HAP-1 (cell line): ENCODE results near the gene CTNNB1.

ENCODE experiments used
- DNase-seq, 2 experiments: peaks; one replicate each; pipeline ENCODE4 v3.0.0-alpha.2; 2016 to 2020; ENCODE audit warnings: low spot score in 2 of 2
- H3K27me3 ChIP-seq: fragments of 250-450 bp; sonication (Bioruptor Pico); 2 replicates; pipeline ENCODE4 v1.5.1; 2020; ENCODE audit warnings: low read depth, mild to moderate bottlenecking, moderate library complexity
- H3K36me3 ChIP-seq: fragments of 250-450 bp; sonication (Bioruptor Pico); replicated peaks from 2 replicates; pipeline ENCODE4 v1.5.1; 2020; ENCODE audit warnings: mild to moderate bottlenecking
- H3K4me1 ChIP-seq: fragments of 250-450 bp; sonication (Bioruptor Pico); 2 replicates; pipeline ENCODE4 v1.5.1; 2020; ENCODE audit warnings: mild to moderate bottlenecking
- H3K4me3 ChIP-seq: fragments of 250-450 bp; sonication (Bioruptor Pico); 2 replicates; pipeline ENCODE4 v1.5.1; 2020; ENCODE audit warnings: mild to moderate bottlenecking, moderate library complexity
- H3K9me3 ChIP-seq: fragments of 250-450 bp; sonication (Bioruptor Pico); 2 replicates; pipeline ENCODE4 v1.5.1; 2020; ENCODE audit warnings: mild to moderate bottlenecking, moderate library complexity
- in situ Hi-C: fragments of 300-500 bp; cut with MboI; formaldehyde crosslinking; loops from 3 replicates; pipeline ENCODE4 v1.14.3; 2020; ENCODE audit warnings: low sequenced_read_pairs, inconsistent platforms, mixed read lengths

The CTNNB1 gene

GRCh38 chr3:41178576-41178975 is 20.7 kb upstream of the CTNNB1 start:
- DNase-seq, result no peak
- Histone ChIP-seq H3K27me3 (0 out of 2 replicates have a peak, but pooled peaks cover 4% of the 10 kb centered on the region), H3K9me3 (no peaks in the 10 kb centered on the region), H3K4me1 (no peaks in the 10 kb centered on the region), H3K4me3 (no peak overlapping the region), H3K36me3 (no peaks in the 10 kb centered on the region)
- in situ Hi-C loops, result no loop called here

- in situ Hi-C loops, result no loop called here
- Histone ChIP-seq H3K36me3 (no peaks in the 10 kb centered on the region), H3K4me3 (no peak overlapping the region), H3K27me3 (0 out of 2 replicates have a peak, but pooled peaks cover 4% of the 10 kb centered on the region), H3K4me1 (no peaks in the 10 kb centered on the region), H3K9me3 (no peaks in the 10 kb centered on the region)
- no peak for DNase-seq
These were observed 18.9 kb upstream of the CTNNB1 start for GRCh38 chr3:41180396-41180795.

- Histone ChIP-seq H3K27me3 (0 out of 2 replicates have a peak, but pooled peaks cover 7% of the 10 kb centered on the region), H3K4me1 (no peaks in the 10 kb centered on the region), H3K4me3 (no peak overlapping the region), H3K36me3 (no peaks in the 10 kb centered on the region), H3K9me3 (no peaks in the 10 kb centered on the region)
- in situ Hi-C loops, result no loop called here
- DNase-seq, result no peak
These were observed 16.7 kb upstream of the CTNNB1 start for GRCh38 chr3:41182504-41183059.

- no peaks in the 10 kb centered on the region for H3K4me1 ChIP-seq
- in situ Hi-C loops, result no loop called here
- no peaks in the 10 kb centered on the region for H3K36me3 ChIP-seq
- no peak overlapping the region for H3K4me3 ChIP-seq
- no peak for DNase-seq
- H3K27me3 ChIP-seq, result 0 out of 2 replicates have a peak, but pooled peaks cover 7% of the 10 kb centered on the region
- H3K9me3 ChIP-seq, result no peaks in the 10 kb centered on the region
These were observed 14.9 kb upstream of the CTNNB1 start for GRCh38 chr3:41184394-41184793.

- Histone ChIP-seq H3K36me3 (no peaks in the 10 kb centered on the region), H3K9me3 (no peaks in the 10 kb centered on the region), H3K4me3 (no peak overlapping the region), H3K4me1 (no peaks in the 10 kb centered on the region), H3K27me3 (peaks cover 8% of the 10 kb centered on the region; the same call in 1 of the 2 replicates)
- in situ Hi-C loops, result no loop called here
- no peak for DNase-seq
These were observed 13.0 kb upstream of the CTNNB1 start for GRCh38 chr3:41186297-41186696.

GRCh38 chr3:41188306-41188705 is 11.0 kb upstream of the CTNNB1 start:
- DNase-seq, result no peak
- H3K36me3 ChIP-seq, result no peaks in the 10 kb centered on the region
- H3K27me3 ChIP-seq, result peaks cover 17% of the 10 kb centered on the region; the same call in 1 of the 2 replicates
- no peak overlapping the region for H3K4me3 ChIP-seq
- in situ Hi-C loops, result no loop called here
- H3K9me3 ChIP-seq, result no peaks in the 10 kb centered on the region
- no peaks in the 10 kb centered on the region for H3K4me1 ChIP-seq

DNA sequence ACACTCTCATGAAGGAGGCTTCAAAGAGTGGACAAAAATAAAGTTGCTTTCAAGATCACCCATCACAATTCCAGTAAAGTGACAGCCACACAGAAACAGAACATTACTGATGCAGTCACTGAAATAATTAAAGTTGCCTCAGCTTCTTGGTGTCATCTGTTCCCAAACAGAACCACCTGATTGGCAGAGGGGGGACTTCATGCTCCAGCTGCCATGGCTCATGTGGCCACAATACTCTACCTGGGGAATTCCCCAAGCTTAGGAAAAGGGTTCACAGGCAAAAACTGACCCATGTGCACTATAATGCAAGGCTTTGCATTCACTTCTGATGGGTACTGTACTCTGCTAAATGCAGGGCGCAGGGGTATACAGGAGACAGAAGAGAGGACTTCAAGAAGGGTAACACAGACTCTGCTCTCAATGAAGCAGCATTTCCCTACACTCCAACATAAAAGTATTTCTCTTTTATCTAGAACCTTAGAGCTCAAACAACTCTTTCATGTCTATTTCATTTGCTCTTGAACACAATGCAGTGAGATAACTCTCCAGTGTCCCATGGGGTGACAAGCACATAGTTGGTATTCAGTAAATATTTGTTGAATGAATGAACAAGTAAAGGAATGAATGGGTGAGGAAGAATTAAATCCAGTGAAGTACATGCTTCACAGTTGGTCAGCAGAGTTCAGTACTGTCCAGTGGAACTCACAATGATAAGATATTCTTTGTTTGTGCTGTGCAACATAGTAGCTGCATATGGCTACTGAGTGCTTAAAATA is 8.6 kb upstream of the CTNNB1 start:
- H3K27me3 ChIP-seq, result peaks cover 17% of the 10 kb centered on the region
- DNase-seq, result no peak
- H3K9me3 ChIP-seq, result no peaks in the 10 kb centered on the region
- no peaks in the 10 kb centered on the region for H3K36me3 ChIP-seq
- in situ Hi-C loops, result no loop called here
- no peaks in the 10 kb centered on the region for H3K4me1 ChIP-seq
- H3K4me3 ChIP-seq, result no peak overlapping the region

- no peak for DNase-seq
- Histone ChIP-seq H3K4me1 (no peaks in the 10 kb centered on the region), H3K9me3 (no peaks in the 10 kb centered on the region), H3K27me3 (peaks cover 14% of the 10 kb centered on the region), H3K36me3 (no peaks in the 10 kb centered on the region), H3K4me3 (no peak overlapping the region)
- in situ Hi-C loops, result no loop called here
These were observed 6.4 kb upstream of the CTNNB1 start for GRCh38 chr3:41192885-41193284.

- no peak overlapping the region for H3K4me3 ChIP-seq
These were observed 5.3 kb upstream of the CTNNB1 start for GRCh38 chr3:41193794-41194539.

GRCh38 chr3:41194701-41195100 is 4.6 kb upstream of the CTNNB1 start:
- DNase-seq, result no peak
- in situ Hi-C loops, result no loop called here
- no peaks in the 10 kb centered on the region for H3K9me3 ChIP-seq

More at GRCh38 chr3:41193794-41194539, 5.3 kb upstream of the CTNNB1 start:
- no peak for DNase-seq
- H3K9me3 ChIP-seq, result no peaks in the 10 kb centered on the region
- peaks cover 14% of the 10 kb centered on the region for H3K27me3 ChIP-seq
- in situ Hi-C loops, result no loop called here
- no peaks in the 10 kb centered on the region for H3K4me1 ChIP-seq
- no peaks in the 10 kb centered on the region for H3K36me3 ChIP-seq

DNA sequence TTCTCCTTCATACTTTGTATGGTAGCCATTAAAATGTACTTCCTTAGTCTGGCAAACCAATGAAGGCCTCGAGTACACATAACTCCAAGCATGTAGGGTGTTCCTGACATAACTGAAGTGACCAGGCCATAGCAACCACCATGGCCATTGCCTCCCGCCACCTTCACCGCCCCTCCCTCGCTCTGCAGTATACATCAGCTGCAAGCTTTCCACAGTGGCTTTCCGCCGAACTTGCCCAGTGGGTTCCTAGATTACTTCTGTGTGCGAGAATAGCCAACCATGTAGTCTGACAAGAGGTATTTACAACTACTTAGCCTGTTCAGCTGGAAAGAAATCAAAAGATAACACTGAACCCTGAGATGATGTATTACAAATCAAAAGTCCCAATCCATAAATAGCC is 3.4 kb upstream of the CTNNB1 start:
- Histone ChIP-seq H3K4me1 (no peaks in the 10 kb centered on the region), H3K27me3 (peaks cover 13% of the 10 kb centered on the region), H3K4me3 (no peak overlapping the region), H3K36me3 (no peaks in the 10 kb centered on the region), H3K9me3 (no peaks in the 10 kb centered on the region)
- in situ Hi-C loops, result no loop called here
- no peak for DNase-seq

More at GRCh38 chr3:41194701-41195100, 4.6 kb upstream of the CTNNB1 start:
- H3K27me3 ChIP-seq, result peaks cover 14% of the 10 kb centered on the region
- no peaks in the 10 kb centered on the region for H3K4me1 ChIP-seq
- H3K4me3 ChIP-seq, result no peak overlapping the region
- H3K36me3 ChIP-seq, result no peaks in the 10 kb centered on the region

- Histone ChIP-seq H3K9me3 (no peaks in the 10 kb centered on the region), H3K4me3 (no peak overlapping the region), H3K27me3 (peaks cover 6% of the 10 kb centered on the region), H3K36me3 (no peaks in the 10 kb centered on the region), H3K4me1 (peaks cover 3% of the 10 kb centered on the region)
- in situ Hi-C loops, result no loop called here
- DNase-seq, result no peak
These were observed 2.5 kb upstream of the CTNNB1 start for GRCh38 chr3:41196499-41197410.

DNA sequence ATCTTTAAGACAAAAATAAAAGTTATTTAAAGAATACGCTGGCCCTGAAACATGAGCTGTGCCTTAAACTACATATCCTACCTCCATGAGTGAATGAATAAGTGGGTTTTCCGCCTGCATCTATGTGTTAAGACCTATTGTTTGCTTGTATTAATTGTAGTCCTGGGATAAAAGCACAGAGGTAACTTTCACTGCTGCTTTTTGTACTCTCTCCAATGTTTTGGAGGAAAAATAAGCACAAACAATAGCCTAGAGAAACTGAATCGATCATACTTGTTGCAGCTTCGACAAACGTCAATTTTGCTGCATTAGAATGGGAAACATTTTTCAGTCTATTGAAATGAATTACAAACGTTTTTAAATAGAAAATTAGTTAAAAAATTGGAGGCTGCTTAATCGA is 1.3 kb upstream of the CTNNB1 start:
- Histone ChIP-seq H3K4me3 (no peak overlapping the region), H3K4me1 (peaks cover 6% of the 10 kb centered on the region), H3K27me3 (no peaks in the 10 kb centered on the region; the same call in none of the 2 replicates), H3K36me3 (no peaks in the 10 kb centered on the region), H3K9me3 (no peaks in the 10 kb centered on the region)
- no peak for DNase-seq
- in situ Hi-C loops, result no loop called here
